ENCODE data around the gene TSEN34.

Gene TSEN34

DNA sequence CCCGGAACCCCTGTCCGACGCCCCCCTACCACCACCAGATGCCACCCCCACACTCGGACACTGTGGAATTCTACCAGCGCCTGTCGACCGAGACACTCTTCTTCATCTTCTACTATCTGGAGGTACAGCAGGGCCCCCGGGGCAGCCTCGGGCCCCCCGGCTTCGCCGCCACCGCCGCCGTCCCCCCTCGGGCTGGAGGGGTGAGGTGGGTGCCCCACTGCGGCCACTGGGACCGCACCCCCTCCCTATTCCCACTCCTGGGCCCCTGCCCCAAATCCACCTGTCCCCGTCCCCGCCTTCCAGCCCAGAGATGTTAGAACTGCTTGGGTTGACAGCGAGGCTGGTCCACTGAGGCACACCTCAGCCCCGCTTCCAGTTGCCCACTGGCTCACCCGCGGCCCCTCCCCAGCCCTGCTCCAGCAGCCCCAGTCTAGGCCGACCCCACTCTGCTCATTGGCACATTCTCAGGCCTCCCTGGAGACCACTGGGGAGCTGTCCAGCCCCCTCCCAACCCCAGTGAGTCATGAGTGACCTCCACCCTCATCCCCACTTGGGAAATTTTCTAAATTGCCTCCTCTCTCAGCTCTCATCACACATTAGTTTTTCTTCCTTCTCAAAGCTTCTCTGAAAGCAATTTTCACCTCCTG is 38.1 kb upstream of the TSEN34 start:
- no peak overlapping the region for H3K9ac ChIP-seq (ENCODE audit: low read length in 5 of 5)
- H3K4me3 ChIP-seq (ENCODE audit: low read depth in 1 of 5, low read length in 5 of 5): no peak overlapping the region
- H3K9me3 ChIP-seq (ENCODE audit: control insufficient read depth in 5 of 5, low read length in 5 of 5): no peaks in the 10 kb centered on the region
- H3K36me3 ChIP-seq (ENCODE audit: control insufficient read depth in 5 of 5, insufficient read depth in 5 of 5, low read length in 5 of 5): peaks cover 5 to 98% (median 89%) of the 10 kb centered on the region in 5 donors
- H3K27me3 ChIP-seq (ENCODE audit: control insufficient read depth in 5 of 5, insufficient read depth in 4 of 5, low read length in 5 of 5): no peaks in the 10 kb centered on the region
- H3K27ac ChIP-seq (ENCODE audit: low read depth, low read length): peak overlapping the region; percentile 77
- H3K4me1 ChIP-seq (ENCODE audit: control insufficient read depth in 5 of 5, insufficient read depth in 5 of 5, low read length in 5 of 5): peaks cover 0 to 13% (median 7%) of the 10 kb centered on the region in 5 donors

DNA sequence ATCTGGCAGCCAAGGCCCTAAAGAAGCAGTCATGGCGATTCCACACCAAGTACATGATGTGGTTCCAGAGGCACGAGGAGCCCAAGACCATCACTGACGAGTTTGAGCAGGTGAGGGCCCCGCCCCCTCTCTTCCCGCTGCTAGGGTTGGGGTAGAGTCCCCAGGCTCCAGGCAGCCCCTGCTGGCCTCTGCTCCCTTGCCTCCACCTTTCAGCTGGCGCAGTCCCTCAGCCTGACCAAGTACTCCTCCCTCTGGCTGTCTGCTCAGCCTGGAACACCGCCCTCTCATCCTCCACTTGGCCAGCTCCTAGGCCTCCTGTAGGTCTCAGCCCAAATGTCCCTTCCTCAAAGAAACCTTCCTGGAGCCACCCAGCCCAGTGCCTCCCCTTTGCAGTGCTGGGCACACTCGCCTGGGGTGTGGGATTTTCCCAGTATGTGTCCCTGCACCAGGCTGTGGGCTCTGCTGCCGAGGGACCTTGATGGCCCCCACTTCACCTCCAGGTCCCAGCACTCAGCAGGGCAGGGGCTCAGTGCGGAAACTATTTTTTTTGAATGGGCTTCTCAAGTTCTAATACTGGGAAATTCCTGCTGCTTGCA is 37.3 kb upstream of the TSEN34 start:
- Histone ChIP-seq H3K36me3 (ENCODE audit: control insufficient read depth in 5 of 5, insufficient read depth in 5 of 5, low read length in 5 of 5) (peaks cover 5 to 92% (median 84%) of the 10 kb centered on the region in 5 donors), H3K4me3 (ENCODE audit: low read depth in 1 of 5, low read length in 5 of 5) (no peak overlapping the region), H3K9me3 (ENCODE audit: control insufficient read depth in 5 of 5, low read length in 5 of 5) (no peaks in the 10 kb centered on the region), H3K9ac (ENCODE audit: low read length in 5 of 5) (no peak overlapping the region), H3K27ac (ENCODE audit: low read depth, low read length) (peak overlapping the region; percentile 77), H3K27me3 (ENCODE audit: control insufficient read depth in 5 of 5, insufficient read depth in 4 of 5, low read length in 5 of 5) (no peaks in the 10 kb centered on the region), H3K4me1 (ENCODE audit: control insufficient read depth in 5 of 5, insufficient read depth in 5 of 5, low read length in 5 of 5) (peaks cover 4 to 21% (median 15%) of the 10 kb centered on the region in 5 donors)

DNA sequence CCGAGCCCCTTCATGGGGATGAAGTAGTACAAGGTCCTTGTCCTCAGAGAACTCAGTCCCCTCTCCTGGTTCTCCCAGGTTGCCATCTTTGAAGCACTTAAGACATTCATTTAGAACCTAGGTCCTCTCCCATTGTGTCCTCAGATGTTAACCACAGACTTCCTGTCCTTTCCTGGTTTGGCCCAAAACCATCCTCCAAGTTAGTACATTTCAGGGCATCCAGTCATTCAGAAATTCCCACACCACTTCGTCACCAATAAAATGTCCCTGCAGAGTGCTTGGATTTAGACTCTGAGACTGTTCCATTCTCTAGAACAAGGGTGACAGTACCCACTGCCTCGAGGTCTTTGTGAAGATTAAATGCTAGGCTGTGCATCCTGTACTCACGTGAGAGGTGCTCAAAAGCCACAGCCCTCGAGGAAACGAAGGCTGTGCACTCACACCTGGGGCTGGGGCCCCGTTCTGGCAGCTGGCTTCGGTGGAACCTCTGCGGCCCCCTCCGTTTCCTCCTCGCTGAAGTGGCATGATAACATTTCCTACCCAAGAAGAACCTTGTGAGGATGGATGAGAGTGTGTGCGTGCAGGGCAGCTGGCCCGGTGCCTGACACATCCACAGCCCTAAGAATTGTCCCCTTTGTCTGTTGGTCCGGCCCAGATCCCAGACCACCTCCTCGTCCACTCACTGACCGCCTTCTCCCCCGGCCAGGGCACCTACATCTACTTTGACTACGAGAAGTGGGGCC is 36.3 kb upstream of the TSEN34 start:
- Histone ChIP-seq H3K9ac (ENCODE audit: low read length in 5 of 5) (no peak overlapping the region), H3K4me3 (ENCODE audit: low read depth in 1 of 5, low read length in 5 of 5) (no peak overlapping the region), H3K4me1 (ENCODE audit: control insufficient read depth in 5 of 5, insufficient read depth in 5 of 5, low read length in 5 of 5) (peaks cover 8 to 26% (median 19%) of the 10 kb centered on the region in 5 donors), H3K27me3 (ENCODE audit: control insufficient read depth in 5 of 5, insufficient read depth in 4 of 5, low read length in 5 of 5) (no peaks in the 10 kb centered on the region), H3K27ac (ENCODE audit: low read depth, low read length) (no peak overlapping the region), H3K9me3 (ENCODE audit: control insufficient read depth in 5 of 5, low read length in 5 of 5) (no peaks in the 10 kb centered on the region), H3K36me3 (ENCODE audit: control insufficient read depth in 5 of 5, insufficient read depth in 5 of 5, low read length in 5 of 5) (peaks cover 5 to 83% (median 75%) of the 10 kb centered on the region in 5 donors)

DNA sequence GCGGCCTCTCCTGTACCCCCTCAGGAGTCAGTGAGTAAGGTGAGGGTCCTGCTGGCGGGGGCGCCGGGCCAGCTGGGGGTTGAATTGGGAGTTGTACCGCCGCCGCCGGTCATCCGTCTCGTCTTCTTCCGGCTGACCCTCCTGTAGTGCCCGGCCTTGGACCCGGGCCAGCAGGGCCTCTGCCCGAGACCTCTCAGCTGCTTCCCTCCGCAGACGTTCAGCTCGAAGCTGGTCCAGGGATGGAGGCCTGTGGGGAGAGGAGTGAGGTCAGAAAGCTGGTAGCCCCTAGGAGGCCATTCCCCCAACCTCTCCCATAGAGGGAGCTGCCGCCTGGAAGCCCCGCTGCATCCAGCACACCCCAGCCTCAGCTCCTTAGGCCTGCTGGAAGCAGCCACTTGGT is 35.4 kb upstream of the TSEN34 start:
- no peak overlapping the region for H3K4me3 ChIP-seq (ENCODE audit: low read depth in 1 of 5, low read length in 5 of 5)
- no peak overlapping the region for H3K27ac ChIP-seq (ENCODE audit: low read depth, low read length)
- H3K36me3 ChIP-seq (ENCODE audit: control insufficient read depth in 5 of 5, insufficient read depth in 5 of 5, low read length in 5 of 5): peaks cover 5 to 74% (median 67%) of the 10 kb centered on the region in 5 donors
- peaks cover 13 to 34% (median 28%) of the 10 kb centered on the region in 5 donors for H3K4me1 ChIP-seq (ENCODE audit: control insufficient read depth in 5 of 5, insufficient read depth in 5 of 5, low read length in 5 of 5)
- H3K9me3 ChIP-seq (ENCODE audit: control insufficient read depth in 5 of 5, low read length in 5 of 5): no peaks in the 10 kb centered on the region
- no peaks in the 10 kb centered on the region for H3K27me3 ChIP-seq (ENCODE audit: control insufficient read depth in 5 of 5, insufficient read depth in 4 of 5, low read length in 5 of 5)
- no peak overlapping the region for H3K9ac ChIP-seq (ENCODE audit: low read length in 5 of 5)

DNA sequence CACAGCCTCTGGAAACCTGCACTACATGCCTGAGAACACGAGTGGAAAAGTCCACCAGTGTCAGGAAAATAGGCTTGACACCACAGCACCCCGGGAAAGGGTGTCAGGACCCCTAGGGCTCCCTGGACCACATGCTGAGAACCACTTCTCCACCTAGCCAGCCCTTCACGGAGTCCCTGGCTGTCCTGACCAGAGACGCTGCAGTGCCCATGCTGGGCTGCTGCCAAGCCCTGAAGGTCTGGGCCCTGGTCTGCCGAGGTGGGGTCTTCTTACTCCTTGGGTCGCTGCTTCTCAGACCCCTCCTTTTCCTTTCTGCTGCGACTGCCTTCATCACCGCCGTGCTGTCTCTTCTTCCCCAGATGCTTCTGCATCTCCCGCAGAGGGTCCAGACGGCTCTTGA is 34.6 kb upstream of the TSEN34 start:
- H3K4me1 ChIP-seq (ENCODE audit: control insufficient read depth in 5 of 5, insufficient read depth in 5 of 5, low read length in 5 of 5): peaks cover 13 to 38% (median 33%) of the 10 kb centered on the region in 5 donors
- no peaks in the 10 kb centered on the region for H3K27me3 ChIP-seq (ENCODE audit: control insufficient read depth in 5 of 5, insufficient read depth in 4 of 5, low read length in 5 of 5)
- no peak overlapping the region for H3K4me3 ChIP-seq (ENCODE audit: low read depth in 1 of 5, low read length in 5 of 5)
- no peak overlapping the region for H3K27ac ChIP-seq (ENCODE audit: low read depth, low read length)
- peaks cover 5 to 67% (median 62%) of the 10 kb centered on the region in 5 donors for H3K36me3 ChIP-seq (ENCODE audit: control insufficient read depth in 5 of 5, insufficient read depth in 5 of 5, low read length in 5 of 5)
- H3K9ac ChIP-seq (ENCODE audit: low read length in 5 of 5): no peak overlapping the region
- no peaks in the 10 kb centered on the region for H3K9me3 ChIP-seq (ENCODE audit: control insufficient read depth in 5 of 5, low read length in 5 of 5)

DNA sequence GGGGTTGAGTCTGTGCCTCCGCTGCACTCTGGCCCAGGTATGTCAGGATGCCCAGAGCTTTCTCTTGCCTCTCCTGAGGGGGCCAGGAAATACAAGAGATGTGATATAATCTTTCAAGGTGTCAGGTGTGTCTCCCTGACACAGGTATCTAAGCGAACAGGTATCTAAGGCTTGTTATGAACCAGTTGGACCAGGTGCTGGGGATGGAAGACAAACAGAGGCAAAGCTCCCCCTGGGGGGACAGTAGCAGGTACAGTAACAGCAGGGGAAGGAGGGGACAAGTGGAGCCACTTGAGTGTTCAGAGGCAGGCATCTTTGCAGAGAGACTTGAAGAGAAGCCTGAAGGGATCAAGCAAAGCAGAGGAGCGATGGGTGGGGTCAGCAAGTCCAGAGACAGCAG is 34.2 kb upstream of the TSEN34 start:
- Histone ChIP-seq H3K4me1 (ENCODE audit: control insufficient read depth in 5 of 5, insufficient read depth in 5 of 5, low read length in 5 of 5) (peaks cover 15 to 42% (median 36%) of the 10 kb centered on the region in 5 donors), H3K36me3 (ENCODE audit: control insufficient read depth in 5 of 5, insufficient read depth in 5 of 5, low read length in 5 of 5) (peaks cover 5 to 63% (median 57%) of the 10 kb centered on the region in 5 donors)

DNA sequence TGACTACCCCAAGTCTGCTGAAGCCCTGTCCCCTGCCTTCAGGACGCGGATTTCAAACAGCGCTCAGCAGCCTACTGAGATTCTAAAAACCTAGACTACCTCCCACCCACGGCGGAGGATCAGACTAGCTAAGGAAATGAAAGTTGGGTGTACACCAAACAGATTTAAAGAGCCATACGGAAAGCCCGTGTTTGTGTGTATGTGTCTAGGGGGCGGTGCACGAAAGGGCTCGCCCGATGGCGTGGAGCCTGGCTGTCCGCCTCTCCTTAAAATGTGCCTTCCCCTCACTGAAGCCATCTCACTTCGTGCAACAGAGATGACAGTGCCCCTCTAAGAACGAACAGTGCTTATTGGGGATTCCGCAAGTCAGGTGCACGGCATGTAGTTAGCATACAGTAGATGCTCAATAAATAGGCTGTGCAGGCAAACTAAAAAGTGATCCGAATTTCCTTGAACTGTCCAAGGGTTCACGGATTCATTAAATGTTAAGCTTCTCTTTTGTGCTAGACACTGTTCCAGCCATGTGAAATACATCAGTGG is 32.2 kb upstream of the TSEN34 start:
- peak overlapping the region; percentile 3 to 75 (median 48) for H3K9ac ChIP-seq (ENCODE audit: low read length in 5 of 5)
- peaks cover 5 to 43% (median 39%) of the 10 kb centered on the region in 5 donors for H3K36me3 ChIP-seq (ENCODE audit: control insufficient read depth in 5 of 5, insufficient read depth in 5 of 5, low read length in 5 of 5)
- H3K9me3 ChIP-seq (ENCODE audit: control insufficient read depth in 5 of 5, low read length in 5 of 5): no peaks in the 10 kb centered on the region
- H3K4me1 ChIP-seq (ENCODE audit: control insufficient read depth in 5 of 5, insufficient read depth in 5 of 5, low read length in 5 of 5): peaks cover 15 to 41% (median 37%) of the 10 kb centered on the region in 5 donors
- H3K27me3 ChIP-seq (ENCODE audit: control insufficient read depth in 5 of 5, insufficient read depth in 4 of 5, low read length in 5 of 5): no peaks in the 10 kb centered on the region
- H3K4me3 ChIP-seq (ENCODE audit: low read depth in 1 of 5, low read length in 5 of 5): peak overlapping the region; percentile 74 to 96 (median 85)
- peak overlapping the region; percentile 88 for H3K27ac ChIP-seq (ENCODE audit: low read depth, low read length)

More for the DNA sequence above, 34.2 kb upstream of the TSEN34 start:
- Histone ChIP-seq H3K27ac (ENCODE audit: low read depth, low read length) (no peak overlapping the region), H3K27me3 (ENCODE audit: control insufficient read depth in 5 of 5, insufficient read depth in 4 of 5, low read length in 5 of 5) (no peaks in the 10 kb centered on the region), H3K4me3 (ENCODE audit: low read depth in 1 of 5, low read length in 5 of 5) (no peak overlapping the region), H3K9ac (ENCODE audit: low read length in 5 of 5) (no peak overlapping the region), H3K9me3 (ENCODE audit: control insufficient read depth in 5 of 5, low read length in 5 of 5) (no peaks in the 10 kb centered on the region)

DNA sequence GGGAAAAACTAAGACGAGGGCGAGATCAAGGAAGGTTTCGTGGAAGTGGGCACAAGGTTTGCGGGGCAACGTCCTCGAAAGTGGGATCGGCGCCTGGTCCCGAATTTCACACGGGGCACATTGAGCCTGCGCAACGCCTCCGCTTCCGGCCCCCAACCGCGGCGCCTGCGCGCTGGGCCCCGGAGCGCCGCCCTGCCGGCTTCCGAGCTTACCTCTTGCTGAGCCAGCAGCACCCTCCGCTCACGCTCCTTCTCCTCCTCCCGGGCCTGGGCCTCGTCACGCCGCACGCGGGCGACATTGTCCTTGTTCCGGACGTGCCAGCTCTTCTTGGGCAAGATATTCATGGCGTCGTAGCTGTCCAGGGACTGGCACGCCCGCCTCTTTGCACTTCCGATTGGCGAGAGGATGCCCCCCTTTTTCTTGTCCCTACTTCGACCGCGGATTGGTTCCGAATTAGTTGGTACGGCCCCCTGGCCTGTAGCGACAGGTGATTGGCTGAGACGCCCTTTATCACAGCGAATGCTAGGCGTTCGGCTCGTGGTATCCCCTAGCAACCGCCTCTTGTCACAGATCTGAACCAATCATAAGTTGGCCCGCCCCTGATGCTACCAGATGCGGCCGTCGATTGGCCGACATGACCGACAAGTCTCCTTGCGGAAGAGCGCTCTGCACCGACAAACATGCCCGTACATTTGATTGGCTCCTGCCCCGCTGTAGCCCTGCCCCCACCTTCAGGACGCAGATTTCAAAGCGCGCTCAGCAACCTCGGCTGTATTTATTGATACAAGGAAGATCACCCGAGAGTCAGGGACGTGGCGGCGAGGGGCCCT is 31.5 kb upstream of the TSEN34 start, which contains the start of gene LENG1:
LENG1 (minus strand) TSS at position 370 of the 830 bp plus-strand sequence; CDS start at position 344, 26 bp downstream.
- peak within 1 kb of the TSS; percentile 3 to 83 (median 70) for H3K9ac ChIP-seq (ENCODE audit: low read length in 5 of 5)
- H3K27me3 ChIP-seq (ENCODE audit: control insufficient read depth in 5 of 5, insufficient read depth in 4 of 5, low read length in 5 of 5): peaks cover 0 to 4% (median 3%) of the 10 kb centered on the region in 5 donors
- H3K36me3 ChIP-seq (ENCODE audit: control insufficient read depth in 5 of 5, insufficient read depth in 5 of 5, low read length in 5 of 5): peaks cover 2 to 36% (median 32%) of the 10 kb centered on the region in 5 donors
- peak within 1 kb of the TSS; percentile 88 for H3K27ac ChIP-seq (ENCODE audit: low read depth, low read length)
- H3K9me3 ChIP-seq (ENCODE audit: control insufficient read depth in 5 of 5, low read length in 5 of 5): no peaks in the 10 kb centered on the region
- H3K4me1 ChIP-seq (ENCODE audit: control insufficient read depth in 5 of 5, insufficient read depth in 5 of 5, low read length in 5 of 5): peaks cover 15 to 47% (median 41%) of the 10 kb centered on the region in 5 donors
- H3K4me3 ChIP-seq (ENCODE audit: low read depth in 1 of 5, low read length in 5 of 5): peak within 1 kb of the TSS; percentile 77 to 96 (median 85)

DNA sequence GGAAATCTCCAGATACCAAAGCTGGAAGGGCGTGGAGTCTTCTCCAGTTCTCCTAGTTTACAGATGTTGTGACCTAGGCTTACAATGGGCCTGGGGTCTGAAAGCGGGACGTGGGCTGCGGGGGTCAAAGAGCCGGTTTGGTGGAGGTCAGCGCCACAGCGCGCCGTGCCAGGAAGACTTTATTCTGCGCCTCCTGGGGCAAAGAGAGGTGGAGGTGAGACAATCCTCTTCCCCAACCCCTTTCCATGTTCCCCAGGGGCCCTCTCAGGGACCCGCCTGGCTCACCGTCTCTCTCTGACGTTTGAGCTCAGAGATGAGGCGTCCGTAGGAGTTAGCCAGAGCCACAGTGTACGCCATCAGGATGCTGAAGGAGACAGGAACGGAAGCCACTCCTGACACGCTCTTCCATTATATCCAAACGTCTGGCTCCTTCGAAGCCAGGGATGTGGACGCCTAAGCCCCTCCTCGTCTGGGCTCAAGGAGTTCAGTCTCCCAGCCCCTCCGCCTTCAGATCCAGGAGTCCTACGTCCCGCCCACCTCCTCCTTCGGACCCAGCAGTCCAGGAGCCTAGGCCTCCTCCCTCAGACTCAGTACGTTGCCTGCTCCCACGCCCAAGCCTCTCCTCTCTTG is 30.8 kb upstream of the TSEN34 start:
- H3K36me3 ChIP-seq (ENCODE audit: control insufficient read depth in 5 of 5, insufficient read depth in 5 of 5, low read length in 5 of 5): peaks cover 0 to 29% (median 24%) of the 10 kb centered on the region in 5 donors
- H3K9ac ChIP-seq (ENCODE audit: low read length in 5 of 5): peak overlapping the region in 4 of 5 donors; percentile 56 to 83 (median 64)
- peaks cover 15 to 50% (median 43%) of the 10 kb centered on the region in 5 donors for H3K4me1 ChIP-seq (ENCODE audit: control insufficient read depth in 5 of 5, insufficient read depth in 5 of 5, low read length in 5 of 5)
- peaks cover 0 to 8% (median 6%) of the 10 kb centered on the region in 5 donors for H3K27me3 ChIP-seq (ENCODE audit: control insufficient read depth in 5 of 5, insufficient read depth in 4 of 5, low read length in 5 of 5)
- H3K9me3 ChIP-seq (ENCODE audit: control insufficient read depth in 5 of 5, low read length in 5 of 5): no peaks in the 10 kb centered on the region
- H3K27ac ChIP-seq (ENCODE audit: low read depth, low read length): peak overlapping the region; percentile 23
- H3K4me3 ChIP-seq (ENCODE audit: low read depth in 1 of 5, low read length in 5 of 5): peak overlapping the region; percentile 69 to 96 (median 85)
